GM18507 (cell line): Measurements from ENCODE around the gene AMBRA1.
A peak's percentile ranks its signal among the peaks of the same experiment; 100 is the strongest.

Source experiments
- DNase-seq: peaks from one replicate; pipeline ENCODE4 v3.0.0; 2011; ENCODE audit warnings: low read depth; ENCODE audit not compliant: insufficient read length; ENCODE audit errors: extremely low spot score
- FAIRE-seq: peaks from 2 replicates; lab custom pipeline; 2011; peaks lifted over from hg19 to GRCh38; lab: Jason Lieb, UNC

AMBRA1 gene

DNA sequence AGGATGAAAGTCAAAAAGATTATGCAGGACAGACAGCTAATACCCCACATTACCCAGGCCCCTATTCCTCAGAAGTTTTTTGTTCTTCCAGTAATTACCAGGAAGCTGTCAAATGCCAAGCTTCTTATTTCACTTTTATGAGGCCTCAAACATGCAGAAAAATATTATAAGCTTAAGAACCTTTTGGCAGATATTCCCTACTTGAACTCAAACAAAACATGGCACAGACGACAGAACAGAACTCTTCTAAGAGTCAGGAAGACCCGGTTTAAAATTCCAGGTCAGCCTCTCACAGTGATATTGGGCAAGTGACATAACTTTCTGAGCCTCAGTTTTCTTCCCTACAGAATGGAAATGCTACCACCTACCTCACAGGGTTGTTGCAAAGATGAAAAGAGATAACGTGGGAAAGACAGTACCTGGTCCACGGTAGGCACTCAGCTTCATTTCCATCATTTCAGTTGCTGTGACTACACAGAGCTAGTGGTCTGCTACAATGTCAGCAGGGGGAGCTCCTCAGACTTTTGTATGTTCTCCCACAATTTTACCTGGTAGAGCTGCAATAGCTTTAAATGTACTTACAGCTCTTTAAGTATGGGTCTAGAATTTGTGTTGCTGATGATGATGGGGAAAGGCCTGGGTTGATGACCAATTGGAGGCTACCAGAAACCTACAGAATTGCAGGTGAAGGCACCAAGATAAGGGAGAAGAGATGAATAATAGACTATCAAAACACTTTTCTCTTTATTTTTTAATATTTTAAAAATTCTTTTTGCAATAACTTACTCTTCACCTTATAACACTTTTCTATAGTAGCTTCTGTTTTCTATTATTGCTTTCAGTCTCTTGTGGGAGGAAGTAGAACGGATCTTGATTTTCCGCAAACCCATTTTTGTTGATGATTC, 103.9 kb downstream of the AMBRA1 start:
- no peak for DNase-seq
- FAIRE-seq: peak; percentile 84

- DNase-seq (no peak), FAIRE-seq (no peak)
Measured at GRCh38 chr11:46485856-46486443, 107.9 kb downstream of the AMBRA1 start.

DNA sequence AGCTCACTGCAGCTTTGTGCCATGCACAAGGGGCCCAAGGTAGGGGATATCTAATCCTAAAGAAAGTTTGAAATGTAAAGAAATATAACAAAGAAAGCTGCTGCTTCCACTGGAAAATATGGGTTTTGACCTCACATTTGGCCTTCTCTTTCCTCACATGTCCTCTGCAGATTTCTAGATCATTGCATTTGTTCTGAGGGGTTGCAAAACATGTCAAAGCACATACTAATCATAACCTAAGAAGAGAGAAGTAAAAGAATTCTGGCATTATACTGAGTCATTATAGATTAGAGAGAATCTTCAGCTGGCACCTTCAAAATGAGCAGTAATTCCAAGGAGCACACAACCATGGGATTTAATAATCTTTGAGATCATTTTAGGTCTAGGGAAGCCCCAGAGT, 109.7 kb downstream of the AMBRA1 start:
- DNase-seq (no peak), FAIRE-seq (no peak)

DNA sequence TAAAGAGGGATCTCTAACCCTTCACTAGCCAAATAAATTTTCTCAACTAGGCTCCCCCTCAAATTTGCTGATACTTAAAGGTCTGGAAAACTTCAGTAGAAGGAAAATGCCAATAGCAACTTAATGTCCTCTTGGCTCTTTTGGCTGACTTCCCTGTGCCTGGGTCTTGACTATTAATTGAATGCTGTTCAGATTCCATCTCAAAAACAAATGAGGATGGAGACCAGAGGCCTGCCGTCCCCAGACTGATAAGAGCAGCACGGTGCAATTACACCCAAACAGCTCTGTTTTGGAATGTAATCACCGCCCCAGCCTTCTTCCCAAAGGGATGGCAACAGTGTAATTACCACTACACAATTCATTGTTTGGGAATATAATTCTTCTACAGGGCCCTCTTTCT, 112.9 kb downstream of the AMBRA1 start:
- FAIRE-seq (no peak), DNase-seq (no peak)

DNA sequence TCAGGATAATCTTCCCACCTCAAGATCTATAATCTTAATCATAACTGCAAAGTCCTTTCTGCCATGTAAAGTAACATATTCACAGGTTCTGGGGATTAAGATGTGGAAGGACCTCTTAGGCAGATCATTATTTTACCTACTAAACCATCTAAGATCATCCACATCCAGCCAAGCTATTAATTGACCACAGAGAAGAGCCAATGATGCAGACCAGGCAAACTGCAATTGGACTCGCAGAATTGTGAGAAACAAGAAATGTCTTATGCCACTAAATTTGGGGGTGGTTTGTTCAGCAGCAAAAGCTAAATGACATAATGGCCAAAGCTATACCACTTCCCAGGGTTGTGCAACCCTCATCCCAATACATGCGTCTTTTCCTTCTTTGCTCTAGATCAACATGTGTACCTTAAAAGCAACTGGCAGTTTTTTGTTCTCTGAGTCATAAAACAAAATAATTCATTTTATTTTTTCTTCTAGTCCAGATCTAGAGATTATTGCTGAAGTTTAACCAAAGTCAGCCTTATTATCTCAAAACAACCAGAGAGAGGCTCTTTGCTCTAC, 113.6 kb downstream of the AMBRA1 start:
- DNase-seq: no peak
- FAIRE-seq: no peak

DNA sequence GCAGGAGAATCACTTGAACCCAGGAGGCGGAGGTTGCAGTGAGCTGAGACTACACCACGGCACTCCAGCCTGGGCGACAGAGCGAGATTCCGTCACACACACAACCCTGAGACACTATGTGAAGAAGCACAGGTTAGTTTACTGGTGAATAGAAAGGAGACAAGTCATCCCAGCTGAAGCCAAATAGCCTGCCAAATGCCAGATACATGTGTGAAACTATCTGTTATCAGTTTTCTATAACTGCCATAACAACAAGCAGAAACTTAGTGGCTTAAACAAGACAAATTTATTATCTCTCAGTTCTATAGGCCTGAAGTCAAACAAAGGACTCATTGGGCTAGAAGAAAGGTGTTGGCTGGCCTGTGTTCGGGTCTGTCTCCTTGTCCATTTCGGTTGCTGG, 114.2 kb downstream of the AMBRA1 start:
- no peak for FAIRE-seq
- no peak for DNase-seq

DNA sequence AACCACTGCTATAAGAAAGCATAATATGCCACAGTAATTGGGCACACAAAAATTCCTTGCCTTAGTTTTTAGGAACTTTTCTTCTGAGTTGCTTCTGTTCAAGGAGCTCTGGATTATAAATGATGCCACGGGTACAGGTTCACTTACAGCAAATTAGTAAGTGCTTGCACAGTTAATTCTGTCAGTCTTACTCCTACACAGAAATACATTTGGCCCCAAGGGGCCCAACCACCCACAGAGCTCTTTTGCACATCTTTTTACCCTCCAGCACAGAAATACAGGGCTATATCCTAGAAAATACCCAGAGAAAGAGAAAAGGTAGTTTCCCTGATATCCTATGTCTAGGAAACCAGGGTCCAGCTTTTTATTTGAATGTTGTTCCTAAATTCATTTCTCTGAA, 115.6 kb downstream of the AMBRA1 start:
- DNase-seq (no peak), FAIRE-seq (no peak)

- DNase-seq: no peak
Measured at GRCh38 chr11:46477136-46477535, 116.7 kb downstream of the AMBRA1 start.

DNA sequence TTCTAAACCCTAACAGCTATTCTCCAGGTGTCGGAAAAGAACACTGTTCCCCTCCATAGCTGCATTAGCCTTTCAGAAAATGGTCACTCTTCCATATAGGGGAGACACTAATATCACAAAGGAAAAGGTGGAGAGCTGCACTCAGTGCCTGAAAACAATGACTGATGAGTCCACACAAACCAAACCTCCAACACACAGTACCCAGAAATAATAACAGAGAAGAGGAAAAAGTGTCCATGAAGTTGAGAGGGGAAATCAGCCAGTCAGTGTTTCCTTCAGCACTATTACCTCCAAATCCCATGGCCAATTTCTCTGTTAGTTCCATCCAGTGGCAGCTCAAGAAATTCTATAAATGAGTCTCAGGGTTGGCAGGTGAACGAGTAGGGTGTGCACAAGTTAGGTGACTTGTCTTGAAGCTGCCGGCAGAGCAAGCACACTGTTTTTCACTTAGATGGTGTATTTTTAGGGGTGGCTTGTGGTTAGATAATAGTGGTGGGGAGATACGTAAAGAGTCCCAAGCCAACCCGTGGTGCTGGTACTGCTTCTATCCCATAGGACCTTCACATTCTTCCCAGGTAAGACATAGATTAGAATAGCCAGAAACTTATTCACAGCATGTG, 117.8 kb downstream of the AMBRA1 start:
- FAIRE-seq (peak; percentile 36), DNase-seq (no peak)

More at GRCh38 chr11:46477136-46477535, 116.7 kb downstream of the AMBRA1 start:
- FAIRE-seq: no peak

DNA sequence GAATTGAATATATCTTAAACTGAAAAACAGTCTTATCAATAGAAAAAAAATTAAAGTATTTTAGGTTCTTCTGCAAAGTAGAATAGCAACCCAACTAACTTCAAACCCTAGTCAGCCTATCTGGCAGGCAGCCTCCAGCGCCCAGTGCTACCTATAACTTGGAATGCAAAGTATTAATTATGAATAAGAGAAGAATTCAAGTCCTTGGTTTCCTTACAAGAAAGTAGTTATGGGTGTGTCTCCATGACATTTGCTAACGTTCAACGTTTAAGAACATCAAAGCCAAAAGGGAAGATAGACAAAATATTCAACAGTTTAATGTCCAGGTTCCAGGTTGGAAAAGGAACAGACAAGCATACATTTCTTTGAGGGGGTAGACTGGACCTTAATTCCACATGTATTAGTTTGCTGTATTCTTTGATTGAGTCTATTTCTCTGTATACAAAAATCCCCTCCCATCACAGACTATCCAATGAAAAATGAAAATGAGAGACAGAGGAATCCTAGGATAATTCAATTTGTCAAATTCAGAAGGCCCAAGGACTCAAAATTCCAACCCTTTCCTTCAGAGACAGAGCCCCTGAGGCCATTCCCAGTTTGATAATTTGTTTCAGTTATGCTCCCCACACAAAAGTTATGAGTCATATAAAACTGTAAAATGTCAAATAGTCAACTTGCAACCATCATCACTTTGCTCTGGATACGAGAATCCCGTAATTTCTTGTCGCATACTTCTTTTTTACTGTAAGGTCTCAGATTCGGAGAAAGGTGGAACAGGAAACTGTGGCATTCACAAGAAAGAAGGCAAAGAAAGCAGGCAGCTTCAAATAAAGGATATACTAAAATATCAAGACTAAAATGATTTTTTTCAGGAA, 118.5 kb downstream of the AMBRA1 start:
- FAIRE-seq (no peak), DNase-seq (no peak)

DNA sequence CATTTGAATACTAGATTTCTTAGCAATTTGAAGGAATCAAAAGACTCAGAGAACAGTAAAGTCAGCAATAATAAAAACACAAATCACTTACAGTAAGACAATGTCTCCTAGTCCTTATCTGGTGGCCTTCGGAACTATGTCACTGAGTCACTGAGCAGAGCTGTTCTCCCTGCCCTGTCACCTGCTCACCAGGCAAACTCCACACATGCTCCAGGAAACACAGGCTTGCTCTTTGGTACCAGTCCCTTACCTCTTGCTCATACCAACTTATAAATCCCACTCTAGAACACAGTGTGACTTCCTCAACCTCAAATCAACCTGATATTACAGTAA, 121.2 kb downstream of the AMBRA1 start:
- no peak for FAIRE-seq
- no peak for DNase-seq

DNA sequence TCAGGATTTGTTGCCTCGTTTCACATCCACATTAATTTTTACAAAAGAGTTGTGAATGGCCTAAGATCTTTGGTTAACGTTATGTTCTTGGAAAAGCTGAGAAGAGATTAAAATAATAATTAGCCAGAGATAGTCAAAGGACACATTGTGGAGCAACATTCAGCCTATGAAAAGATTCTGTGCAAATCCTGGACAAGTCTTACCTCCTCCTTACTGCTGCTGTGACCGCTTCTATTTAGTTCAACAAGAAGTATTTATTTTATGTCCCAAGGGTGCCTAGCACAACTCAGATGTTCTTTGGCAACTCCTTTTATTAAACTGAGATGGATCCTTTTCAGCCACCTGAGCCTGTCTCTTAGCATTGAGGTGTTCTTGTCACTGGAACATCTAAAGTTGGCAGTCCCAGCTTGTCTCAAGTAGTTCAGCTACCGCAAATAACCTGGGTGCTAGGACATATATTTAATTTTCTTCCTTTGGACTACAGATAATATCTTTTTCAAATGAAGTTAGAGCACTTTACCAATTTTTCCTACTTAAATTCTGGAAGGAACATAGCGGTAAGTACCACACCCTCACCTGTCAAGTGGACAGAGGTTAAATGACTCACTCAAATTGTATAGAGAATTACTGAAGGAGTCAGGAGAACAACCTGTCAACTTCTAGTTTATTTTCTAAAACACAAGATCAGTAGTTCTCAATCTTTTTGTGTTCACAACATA, 121.7 kb downstream of the AMBRA1 start:
- DNase-seq (no peak), FAIRE-seq (no peak)

GRCh38 chr11:46469926-46470325, 123.9 kb downstream of the AMBRA1 start:
- no peak for DNase-seq
- no peak for FAIRE-seq

DNA sequence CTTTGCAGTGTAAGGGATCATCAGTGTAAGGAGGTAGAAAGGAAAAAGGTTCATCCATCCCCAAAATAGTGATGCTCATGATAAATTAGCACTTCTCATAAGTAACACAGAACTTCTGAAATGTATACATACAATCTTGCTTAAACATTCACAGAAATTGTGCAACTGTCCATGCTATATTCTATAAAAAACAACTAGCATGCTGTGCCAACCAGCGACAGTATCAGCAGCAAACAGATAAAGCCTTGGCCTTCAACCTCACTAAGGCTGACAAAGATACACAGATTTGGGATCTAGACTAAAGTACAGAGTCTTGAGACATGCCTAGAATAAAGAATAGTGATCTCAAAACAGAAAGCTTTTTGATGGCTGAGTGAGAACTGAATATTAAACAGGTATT, 128.1 kb downstream of the AMBRA1 start:
- FAIRE-seq (no peak), DNase-seq (no peak)

GRCh38 chr11:46463701-46464421, 130.0 kb downstream of the AMBRA1 start:
- no peak for DNase-seq
- no peak for FAIRE-seq

- no peak for DNase-seq
- no peak for FAIRE-seq
Measured at GRCh38 chr11:46461461-46461927, 132.3 kb downstream of the AMBRA1 start.

DNA sequence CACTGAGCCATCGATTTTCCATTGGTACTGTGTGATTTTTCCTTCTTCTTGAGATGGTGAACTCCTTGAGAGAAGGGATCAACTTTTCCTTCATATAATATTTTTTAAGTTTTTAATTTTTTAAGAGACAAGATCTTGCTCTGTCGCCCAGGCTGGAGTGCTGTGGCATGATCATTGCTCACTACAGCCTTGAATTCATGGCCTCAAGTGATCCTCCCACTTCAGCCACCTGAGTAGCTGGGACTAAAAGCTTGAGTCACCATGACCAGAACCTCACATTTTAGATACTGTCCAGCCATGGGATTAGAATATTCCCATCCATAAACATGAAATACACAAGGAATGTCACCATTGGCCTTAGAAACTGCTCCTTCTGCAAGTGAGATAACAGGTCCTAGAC, 135.3 kb downstream of the AMBRA1 start:
- DNase-seq: no peak
- FAIRE-seq: no peak
